C4-2B (cell line): Measurements from ENCODE around the gene PLEKHA8.

Experiments
- H3K27ac ChIP-seq: fragments of 450-650 bp; 2 replicates; pipeline ENCODE4 v1.5.1; 2017
- CTCF ChIP-seq: fragments of 450-650 bp; conservative IDR thresholded peaks from 2 replicates; pipeline ENCODE4 v1.5.1; 2017; ENCODE audit warnings: mild to moderate bottlenecking
- ZFX ChIP-seq: fragments of 450-650 bp; IDR thresholded peaks from 2 replicates; pipeline ENCODE4 v1.6.1; 2017

The PLEKHA8 gene

GRCh38 chr7:30162133-30162532 lies 133.9 kb downstream of the PLEKHA8 start:
- H3K27ac ChIP-seq = no peak overlapping the region
- TF ChIP-seq ZFX (no peak), CTCF (no peak)

GRCh38 chr7:30162622-30163124 lies 134.5 kb downstream of the PLEKHA8 start:
- no peak overlapping the region for H3K27ac ChIP-seq
- no peak for TF ChIP-seq CTCF
- TF ChIP-seq ZFX = no peak

- TF ChIP-seq CTCF (no peak), ZFX (no peak)
- no peak overlapping the region for H3K27ac ChIP-seq
Measured at GRCh38 chr7:30163231-30163894, 135.2 kb downstream of the PLEKHA8 start.

- TF ChIP-seq ZFX = no peak
- TF ChIP-seq CTCF = peak; percentile 82
- peak overlapping the region; percentile 44 for H3K27ac ChIP-seq
Measured at GRCh38 chr7:30164567-30164966, 136.4 kb downstream of the PLEKHA8 start.

- peak overlapping the region; percentile 47 for H3K27ac ChIP-seq
Measured at GRCh38 chr7:30165590-30165989, 137.4 kb downstream of the PLEKHA8 start.

GRCh38 chr7:30166155-30166840 lies 138.1 kb downstream of the PLEKHA8 start:
- TF ChIP-seq CTCF = no peak
- TF ChIP-seq ZFX = no peak
- H3K27ac ChIP-seq = peak overlapping the region; percentile 47

More at GRCh38 chr7:30165590-30165989, 137.4 kb downstream of the PLEKHA8 start:
- TF ChIP-seq ZFX (no peak), CTCF (no peak)

- TF ChIP-seq CTCF (no peak), ZFX (no peak)
- H3K27ac ChIP-seq = peak overlapping the region; percentile 47
Measured at GRCh38 chr7:30166841-30167235, 138.6 kb downstream of the PLEKHA8 start.
